PC-3 (cell line): ENCODE data around the gene COX5A. TPM values are rescaled to one million over a fixed set of nuclear protein-coding genes. Genes with fewer than 3 reads are reported as not detected.

Experiments
- ATAC-seq: fragments of 200-7000 bp; cut with Tn5 transposase; 2 replicates; pipeline ENCODE4 v1.9.1; 2020; ENCODE audit warnings: mild to moderate bottlenecking, moderate library complexity
- BruUV-seq: library from RNA; stranded (reverse); fragments of 400-500 nt; replicated peaks from 2 replicates; lab custom pipeline; 2021; lab: Mats Ljungman, UMichigan
- CTCF ChIA-PET: fragments of 300-600 bp; sonication (Branson Sonifier 250); formaldehyde crosslinking; loops from one replicate; lab custom pipeline; 2022; ENCODE audit warnings: antibody characterized with exemption; lab: Charles Lee
- POLR2A ChIA-PET: fragments of 300-600 bp; sonication (Branson Sonifier 250); formaldehyde crosslinking; loops from one replicate; lab custom pipeline; 2022; ENCODE audit warnings: antibody characterized with exemption; ENCODE audit not compliant: unreplicated experiment; lab: Charles Lee
- DNase-seq: peaks from one replicate; pipeline ENCODE4 v3.0.0-alpha.2; 2015
- H2AFZ ChIP-seq: fragments of 300-600 bp; sonication (generic); 2 replicates; pipeline ENCODE4 v1.6.0; 2016; ENCODE audit warnings: antibody characterized with exemption, low read length
- H3F3A ChIP-seq: fragments of 300-600 bp; sonication (generic); one replicate; pipeline ENCODE4 v1.6.0; 2017; ENCODE audit warnings: antibody characterized with exemption, low read length, control low read depth, mild to moderate bottlenecking; ENCODE audit not compliant: unreplicated experiment
- H3K27ac ChIP-seq: fragments of 300-600 bp; sonication (generic); 2 replicates; pipeline ENCODE4 v1.5.1; 2016; ENCODE audit warnings: mild to moderate bottlenecking, low read length
- H3K27me3 ChIP-seq: fragments of 300-600 bp; sonication (generic); 2 replicates; pipeline ENCODE4 v1.6.1; 2016; ENCODE audit warnings: low read length, mixed read lengths
- H3K36me3 ChIP-seq: fragments of 300-600 bp; sonication (generic); 2 replicates; pipeline ENCODE4 v1.6.1; 2016; ENCODE audit warnings: low read depth, mixed run types, low read length, mixed read lengths
- H3K4me1 ChIP-seq: fragments of 300-600 bp; sonication (generic); 2 replicates; pipeline ENCODE4 v1.5.1; 2016; ENCODE audit warnings: low read length; ENCODE audit not compliant: insufficient read depth
- H3K4me2 ChIP-seq: fragments of 300-600 bp; sonication (generic); 2 replicates; pipeline ENCODE4 v1.6.0; 2016; ENCODE audit warnings: low read length
- H3K4me3 ChIP-seq: fragments of 300-600 bp; sonication (generic); 2 replicates; pipeline ENCODE4 v1.5.1; 2016; ENCODE audit warnings: mild to moderate bottlenecking, low read length, mixed read lengths
- H3K79me2 ChIP-seq: fragments of 300-600 bp; sonication (generic); 2 replicates; pipeline ENCODE4 v1.6.1; 2017; ENCODE audit warnings: low read length, mixed read lengths
- H3K9ac ChIP-seq: fragments of 300-600 bp; sonication (generic); 2 replicates; pipeline ENCODE4 v1.6.0; 2016; ENCODE audit warnings: mild to moderate bottlenecking, low read length
- H3K9me2 ChIP-seq: fragments of 300-600 bp; sonication (generic); replicated peaks from 2 replicates; pipeline ENCODE4 v1.6.1; 2016; ENCODE audit warnings: mixed run types, low read length, mixed read lengths
- H3K9me3 ChIP-seq: fragments of 300-600 bp; sonication (generic); 2 replicates; pipeline ENCODE4 v1.6.1; 2016; ENCODE audit warnings: low read length, mixed read lengths
- H4K20me1 ChIP-seq: fragments of 300-600 bp; sonication (generic); 2 replicates; pipeline ENCODE4 v1.6.1; 2016; ENCODE audit warnings: low read length, mixed read lengths
- EZH2 ChIP-seq: fragments of 300-600 bp; sonication (generic); IDR thresholded peaks from one replicate; pipeline ENCODE4 v1.6.1; 2017; ENCODE audit warnings: antibody characterized with exemption, mild to moderate bottlenecking, low read length; ENCODE audit not compliant: unreplicated experiment
- EZH2phosphoT487 ChIP-seq: fragments of 300-600 bp; sonication (generic); IDR thresholded peaks from 2 replicates; pipeline ENCODE4 v1.6.1; 2018; ENCODE audit warnings: mild to moderate bottlenecking, antibody characterized with exemption, low read length, borderline replicate concordance
- intact Hi-C: fragments of 100-400 bp; cut with micrococcal nuclease; formaldehyde crosslinking; loops from 2 replicates; pipeline ENCODE4 v1.9.0; 2023
- total RNA-seq: library from RNA; depleted of rRNA; stranded (reverse); fragments of >200 nt; gene quantifications from 2 replicates; pipeline ENCODE4 v1.2.3, GENCODE V29; 2014
- TF ChIP-seq, protein P1 (sequence below): fragments of 300-600 bp; sonication (generic); conservative IDR thresholded peaks from 2 replicates; pipeline ENCODE4 v1.5.1; 2017; ENCODE audit warnings: antibody characterized with exemption, low read depth, mild to moderate bottlenecking, low read length

The COX5A gene
- total RNA-seq, 1 experiment from 2014 or later = 145 TPM

DNA sequence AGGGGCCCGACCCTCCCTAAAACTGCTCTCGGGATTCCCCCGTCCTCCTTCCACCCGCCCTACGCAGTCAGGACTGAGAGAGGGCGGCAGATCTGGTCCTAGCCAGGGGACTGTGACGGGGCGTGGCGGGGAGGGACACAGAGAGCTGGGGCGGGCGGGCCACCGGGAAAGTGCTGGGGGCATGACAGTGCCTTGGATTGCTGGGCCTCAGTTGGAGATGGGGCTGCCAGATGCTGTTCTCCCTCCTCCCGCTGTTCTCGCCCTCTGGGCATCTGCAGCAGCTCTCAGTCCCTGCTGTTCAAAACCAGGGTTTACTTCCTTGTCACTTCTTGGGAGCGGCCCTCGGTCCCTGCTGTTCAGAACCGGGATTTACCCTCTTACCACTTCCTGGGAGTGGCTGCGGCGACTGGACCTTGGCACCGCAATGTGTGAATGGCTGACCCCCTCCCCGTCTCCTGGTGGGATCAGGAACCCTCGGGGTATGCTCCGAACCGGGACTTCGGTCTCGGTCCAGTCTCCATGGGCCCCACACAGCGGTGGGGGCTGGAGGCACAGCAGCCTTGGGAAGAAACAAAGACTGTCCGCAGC lies 20.5 kb upstream of the COX5A start:
- Histone ChIP-seq H4K20me1 (no peaks in the 10 kb centered on the region), H2AFZ (peak overlapping the region; percentile 48; the same call in 1 of the 2 replicates), H3K27ac (no peak overlapping the region), H3K4me1 (peaks cover 18% of the 10 kb centered on the region; the same call in 1 of the 2 replicates), H3K9me2 (no peaks in the 10 kb centered on the region), H3K4me3 (peak overlapping the region; percentile 78; the same call in 1 of the 2 replicates), H3K27me3 (no peaks in the 10 kb centered on the region), H3K9ac (no peak overlapping the region), H3K4me2 (peak overlapping the region; percentile 98), H3K9me3 (no peaks in the 10 kb centered on the region), H3K79me2 (peaks cover 8% of the 10 kb centered on the region), H3K36me3 (no peaks in the 10 kb centered on the region), H3F3A (no peaks in the 10 kb centered on the region)
- peak; percentile 31 for DNase-seq
- ChIA-PET CTCF (no interaction called here), POLR2A (no interaction called here)
- no TSS peak for BruUV-seq
- TF ChIP-seq EZH2 (no peak), EZH2phosphoT487 (no peak)
- TF ChIP-seq, protein P1, sequence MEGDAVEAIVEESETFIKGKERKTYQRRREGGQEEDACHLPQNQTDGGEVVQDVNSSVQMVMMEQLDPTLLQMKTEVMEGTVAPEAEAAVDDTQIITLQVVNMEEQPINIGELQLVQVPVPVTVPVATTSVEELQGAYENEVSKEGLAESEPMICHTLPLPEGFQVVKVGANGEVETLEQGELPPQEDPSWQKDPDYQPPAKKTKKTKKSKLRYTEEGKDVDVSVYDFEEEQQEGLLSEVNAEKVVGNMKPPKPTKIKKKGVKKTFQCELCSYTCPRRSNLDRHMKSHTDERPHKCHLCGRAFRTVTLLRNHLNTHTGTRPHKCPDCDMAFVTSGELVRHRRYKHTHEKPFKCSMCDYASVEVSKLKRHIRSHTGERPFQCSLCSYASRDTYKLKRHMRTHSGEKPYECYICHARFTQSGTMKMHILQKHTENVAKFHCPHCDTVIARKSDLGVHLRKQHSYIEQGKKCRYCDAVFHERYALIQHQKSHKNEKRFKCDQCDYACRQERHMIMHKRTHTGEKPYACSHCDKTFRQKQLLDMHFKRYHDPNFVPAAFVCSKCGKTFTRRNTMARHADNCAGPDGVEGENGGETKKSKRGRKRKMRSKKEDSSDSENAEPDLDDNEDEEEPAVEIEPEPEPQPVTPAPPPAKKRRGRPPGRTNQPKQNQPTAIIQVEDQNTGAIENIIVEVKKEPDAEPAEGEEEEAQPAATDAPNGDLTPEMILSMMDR = no peak
- ATAC-seq = no peak
- intact Hi-C loops = no loop called here

DNA sequence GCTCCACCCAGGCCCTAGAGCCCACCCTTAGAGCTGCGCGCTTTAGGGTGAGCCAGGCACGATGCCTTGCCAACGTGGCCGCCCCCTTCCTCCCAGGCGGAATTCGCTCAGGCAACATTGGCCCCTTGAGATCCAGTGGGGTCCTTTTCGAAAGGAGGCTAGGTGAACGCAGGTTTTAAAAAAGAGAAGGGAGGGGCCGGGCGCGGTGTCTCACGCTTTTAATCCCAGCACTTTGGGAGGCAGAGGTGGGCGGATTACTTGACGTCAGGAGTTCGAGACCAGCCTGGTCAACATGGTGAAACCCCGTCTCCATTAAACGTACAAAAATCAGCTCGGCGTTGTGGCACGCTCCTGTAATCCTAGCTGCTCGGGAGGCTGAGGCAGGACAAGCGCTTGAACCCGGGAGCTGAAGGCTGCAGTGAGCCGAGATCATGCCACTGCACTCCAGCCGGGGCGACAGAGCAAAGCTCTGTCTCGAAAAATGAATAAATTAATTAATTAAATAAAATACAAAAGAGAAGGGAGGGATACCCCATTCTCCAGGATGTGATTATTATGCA lies 19.7 kb upstream of the COX5A start:
- Histone ChIP-seq H3F3A (no peaks in the 10 kb centered on the region), H3K9me2 (no peaks in the 10 kb centered on the region), H3K27ac (no peak overlapping the region), H3K4me2 (peak overlapping the region; percentile 98), H3K79me2 (peaks cover 8% of the 10 kb centered on the region), H2AFZ (peak overlapping the region; percentile 99), H3K36me3 (no peaks in the 10 kb centered on the region), H3K9me3 (no peaks in the 10 kb centered on the region), H3K4me1 (peaks cover 18% of the 10 kb centered on the region; the same call in 1 of the 2 replicates), H3K4me3 (peak overlapping the region; percentile 78), H3K27me3 (no peaks in the 10 kb centered on the region), H3K9ac (peak overlapping the region; percentile 55), H4K20me1 (no peaks in the 10 kb centered on the region)
- intact Hi-C loops = no loop called here
- BruUV-seq = no TSS peak
- POLR2A ChIA-PET = no interaction called here
- CTCF ChIA-PET = interaction anchor here (1.5 kb wide), 1 partner anchor 30 kb away, joined by 5 read pairs; no protein-coding TSS in a partner anchor
- TF ChIP-seq, protein P1 = no peak
- TF ChIP-seq EZH2 (no peak), EZH2phosphoT487 (no peak)
- DNase-seq = no peak
- no peak for ATAC-seq
